Natural killer cell (primary cell): ENCODE results near the gene ENTPD5. TPM values are rescaled to one million over a fixed set of nuclear protein-coding genes. Genes with fewer than 3 reads are reported as not detected.

Experiments used
- ATAC-seq, 3 donors: fragments of 150-1000 bp in 2 of 3; fragments of 200-7000 bp in 1 of 3; cut with Tn5 transposase; 1 replicate in 1 of 3; 2 replicates in 2 of 3; pipeline ENCODE4 v1.10.0; 2021; ENCODE audit warnings: mild to moderate bottlenecking in 2 of 3, moderate library complexity in 2 of 3
- DNase-seq, 2 donors: peaks; one replicate each; pipeline versions ENCODE4 v3.0.0 to v3.0.0-alpha.2; 2013 to 2021; ENCODE audit warnings: mixed read lengths in 1 of 2
- H3K27ac ChIP-seq: one replicate; pipeline ENCODE4 v1.5.1; 2013; ENCODE audit warnings: mild to moderate bottlenecking, low read length
- H3K27me3 ChIP-seq: one replicate; pipeline ENCODE4 v1.6.1; 2013; ENCODE audit warnings: low read length; ENCODE audit not compliant: control insufficient read depth, insufficient read depth
- H3K36me3 ChIP-seq: one replicate; pipeline ENCODE4 v1.6.1; 2013; ENCODE audit warnings: low read length; ENCODE audit not compliant: control insufficient read depth, insufficient read depth
- H3K4me1 ChIP-seq: one replicate; pipeline ENCODE4 v1.6.1; 2013; ENCODE audit warnings: low read length; ENCODE audit not compliant: control insufficient read depth, insufficient read depth
- H3K4me3 ChIP-seq: one replicate; pipeline ENCODE4 v1.5.1; 2013; ENCODE audit warnings: low read length
- H3K9me3 ChIP-seq: one replicate; pipeline ENCODE4 v1.6.1; 2013; ENCODE audit warnings: low read length; ENCODE audit not compliant: control insufficient read depth, insufficient read depth
- H3K27ac Mint-ChIP-seq, 2 donors: one replicate each; pipeline ENCODE4 v1.8.0; 2022; ENCODE audit warnings: mild to moderate bottlenecking in 2 of 2, mixed read lengths in 2 of 2, moderate library complexity in 1 of 2
- H3K27me3 Mint-ChIP-seq, 2 donors: one replicate each; pipeline ENCODE4 v1.8.0; 2022; ENCODE audit warnings: low read depth in 2 of 2, mixed read lengths in 2 of 2
- H3K36me3 Mint-ChIP-seq: one replicate; pipeline ENCODE4 v1.8.0; 2022; ENCODE audit warnings: mixed read lengths
- H3K4me1 Mint-ChIP-seq, 2 donors: one replicate each; pipeline ENCODE4 v1.8.0; 2022; ENCODE audit warnings: mixed read lengths in 2 of 2
- H3K4me3 Mint-ChIP-seq: one replicate; pipeline ENCODE4 v1.8.0; 2022; ENCODE audit warnings: mild to moderate bottlenecking, moderate library complexity, mixed read lengths
- H3K9me3 Mint-ChIP-seq, 2 donors: one replicate each; pipeline ENCODE4 v1.8.0; 2022; ENCODE audit warnings: mixed read lengths in 2 of 2
- CTCF ChIP-seq: fragments of 200-600 bp; IDR thresholded peaks from one replicate; pipeline ENCODE4 v1.8.0; 2022; ENCODE audit warnings: antibody characterized with exemption
- WGBS: methylation state at CpG from one replicate; pipeline ENCODE4 v1.1.7; 2013; ENCODE audit warnings: missing lambda C conversion rate; ENCODE audit not compliant: insufficient coverage; 5-methylcytosine and 5-hydroxymethylcytosine counted together
- intact Hi-C: fragments of 100-400 bp; cut with micrococcal nuclease; formaldehyde crosslinking; loops from one replicate; pipeline ENCODE4 v1.14.2; 2022
- total RNA-seq, 4 donors: library from RNA; stranded (reverse); fragments of 120-200 nt in 1 of 4; gene quantifications; one replicate each; pipeline versions ENCODE4 v1.2.3 to v1.2.4, GENCODE V29; 2013 to 2022

ENTPD5 gene
- total RNA-seq, 3 donors from 2014 or later (not counting 1 experiment from before 2014, with no cell fraction given) = 8.6 to 15.7 (median 13.0) TPM

GRCh38 chr14:73965216-73965615, 53.9 kb downstream of the ENTPD5 start:
- TF ChIP-seq CTCF = no peak
- Mint-ChIP-seq H3K4me1 (no peaks in the 10 kb centered on the region), H3K4me3 (no peak overlapping the region), H3K27me3 (no peaks in the 10 kb centered on the region), H3K36me3 (peaks cover 20% of the 10 kb centered on the region), H3K9me3 (no peaks in the 10 kb centered on the region), H3K27ac (no peak overlapping the region)
- H3K27ac ChIP-seq = no peak overlapping the region
- H3K27me3 ChIP-seq = no peaks in the 10 kb centered on the region
- no peaks in the 10 kb centered on the region for H3K4me1 ChIP-seq
- DNase-seq = no peak
- WGBS = 89% methylated on average over 4 of the region's 4 CpGs
- H3K36me3 ChIP-seq = peaks cover 37% of the 10 kb centered on the region
- no peak overlapping the region for H3K4me3 ChIP-seq
- ATAC-seq = no peak
- H3K9me3 ChIP-seq = no peaks in the 10 kb centered on the region
- intact Hi-C loops = no loop called here

GRCh38 chr14:73961192-73961591, 57.9 kb downstream of the ENTPD5 start:
- H3K27me3 Mint-ChIP-seq = no peaks in the 10 kb centered on the region
- no peak overlapping the region for H3K4me3 Mint-ChIP-seq
- Histone ChIP-seq H3K9me3 (no peaks in the 10 kb centered on the region), H3K27ac (no peak overlapping the region), H3K4me3 (no peak overlapping the region), H3K27me3 (no peaks in the 10 kb centered on the region), H3K36me3 (peaks cover 54% of the 10 kb centered on the region), H3K4me1 (no peaks in the 10 kb centered on the region)
- no peak for TF ChIP-seq CTCF
- no peaks in the 10 kb centered on the region for H3K9me3 Mint-ChIP-seq
- peaks cover 22% of the 10 kb centered on the region for H3K36me3 Mint-ChIP-seq
- ATAC-seq = no peak
- intact Hi-C loops = no loop called here
- no peak for DNase-seq
- H3K4me1 Mint-ChIP-seq = no peaks in the 10 kb centered on the region
- H3K27ac Mint-ChIP-seq = no peak overlapping the region
- 94% methylated on average over 12 of the region's 12 CpGs for WGBS

GRCh38 chr14:73958591-73958990, 60.5 kb downstream of the ENTPD5 start:
- intact Hi-C loops = no loop called here
- no peaks in the 10 kb centered on the region for H3K9me3 ChIP-seq
- peaks cover 72% of the 10 kb centered on the region for H3K36me3 ChIP-seq
- no peak overlapping the region for H3K4me3 Mint-ChIP-seq
- no peaks in the 10 kb centered on the region for H3K9me3 Mint-ChIP-seq
- no peak overlapping the region for H3K27ac Mint-ChIP-seq
- no peaks in the 10 kb centered on the region for H3K4me1 Mint-ChIP-seq
- peaks cover 18% of the 10 kb centered on the region for H3K36me3 Mint-ChIP-seq
- H3K27me3 ChIP-seq = no peaks in the 10 kb centered on the region
- TF ChIP-seq CTCF = no peak
- no peak for DNase-seq
- ATAC-seq = no peak
- H3K27me3 Mint-ChIP-seq = no peaks in the 10 kb centered on the region
- no peak overlapping the region for H3K4me3 ChIP-seq
- no peak overlapping the region for H3K27ac ChIP-seq
- no peaks in the 10 kb centered on the region for H3K4me1 ChIP-seq

- Mint-ChIP-seq H3K4me3 (no peak overlapping the region), H3K4me1 (peaks cover 8% of the 10 kb centered on the region in 2 donors)
Observed at GRCh38 chr14:73955674-73956073, 63.4 kb downstream of the ENTPD5 start.

More at GRCh38 chr14:73955674-73956073, 63.4 kb downstream of the ENTPD5 start:
- Mint-ChIP-seq H3K27me3 (no peaks in the 10 kb centered on the region), H3K27ac (no peak overlapping the region), H3K36me3 (peaks cover 11% of the 10 kb centered on the region), H3K9me3 (no peaks in the 10 kb centered on the region)
- 94% methylated on average over 5 of the region's 5 CpGs for WGBS
- Histone ChIP-seq H3K4me3 (no peak overlapping the region), H3K36me3 (peaks cover 54% of the 10 kb centered on the region), H3K27me3 (no peaks in the 10 kb centered on the region), H3K4me1 (peaks cover 4% of the 10 kb centered on the region), H3K9me3 (no peaks in the 10 kb centered on the region), H3K27ac (no peak overlapping the region)
- DNase-seq (no peak), ATAC-seq (no peak)
- intact Hi-C loops = no loop called here
- TF ChIP-seq CTCF = no peak
